Esophagus (tissue), 2 donors: ENCODE data around the gene MAP2K5. TPM values are rescaled to one million over a fixed set of nuclear protein-coding genes. Genes with fewer than 3 reads are reported as not detected.

Experiments
- H3K27ac ChIP-seq, 2 donors: one replicate each; pipeline ENCODE4 v1.5.1; 2013; ENCODE audit warnings: low read depth in 2 of 2, mild to moderate bottlenecking in 2 of 2, inconsistent platforms in 1 of 2, low read length in 1 of 2, moderate library complexity in 1 of 2
- H3K27me3 ChIP-seq, 2 donors: one replicate each; pipeline ENCODE4 v1.6.1; 2013; ENCODE audit warnings: low read length in 2 of 2, control low read depth in 1 of 2, mild to moderate bottlenecking in 1 of 2; ENCODE audit not compliant: insufficient read depth in 2 of 2, control insufficient read depth in 1 of 2
- H3K36me3 ChIP-seq, 2 donors: one replicate each; pipeline ENCODE4 v1.6.1; 2013; ENCODE audit warnings: low read length in 1 of 2; ENCODE audit not compliant: control insufficient read depth in 2 of 2, insufficient read depth in 2 of 2
- H3K4me1 ChIP-seq, 2 donors: one replicate each; pipeline ENCODE4 v1.6.1; 2013; ENCODE audit warnings: low read length in 1 of 2; ENCODE audit not compliant: control insufficient read depth in 2 of 2, insufficient read depth in 2 of 2
- H3K4me3 ChIP-seq, 2 donors: one replicate each; pipeline ENCODE4 v1.5.1; 2013; ENCODE audit warnings: low read length in 2 of 2, mild to moderate bottlenecking in 2 of 2, low read depth in 1 of 2, moderate library complexity in 1 of 2
- H3K9me3 ChIP-seq, 2 donors: one replicate each; pipeline ENCODE4 v1.6.1; 2013; ENCODE audit warnings: mild to moderate bottlenecking in 2 of 2, low read depth in 1 of 2, low read length in 1 of 2, moderate library complexity in 1 of 2; ENCODE audit not compliant: control insufficient read depth in 2 of 2, insufficient read depth in 1 of 2
- WGBS, 2 donors: extraction: QIAGEN DNeasy Blood & Tissue Kit; methylation state at CpG; one replicate each; pipeline ENCODE4 v1.1.7; 2013; 5-methylcytosine and 5-hydroxymethylcytosine counted together
- polyA plus RNA-seq, 2 donors: library from polyadenylated mRNA; stranded (reverse); fragments of 200-250 nt; gene quantifications; one replicate each; pipeline ENCODE4 v1.2.3, GENCODE V29; 2013
- donor health status: healthy with polysubstance abuse.
- donor health status: Bipolar disorder and iron deficiency.

The MAP2K5 gene
- polyA plus RNA-seq, 2 donors, result 3.2 to 5.0 TPM

GRCh38 chr15:67784090-67784781 is 241.7 kb downstream of the MAP2K5 start:
- H3K36me3 ChIP-seq, result peaks cover 0 to 4% of the 10 kb centered on the region in 2 donors
- WGBS, 2 donors, result 69 to 73% methylated on average over 4 of the region's 4 CpGs

GRCh38 chr15:67784856-67785430 is 242.4 kb downstream of the MAP2K5 start:
- Histone ChIP-seq H3K27ac (no peak overlapping the region), H3K4me1 (no peaks in the 10 kb centered on the region), H3K4me3 (no peak overlapping the region), H3K9me3 (no peaks in the 10 kb centered on the region), H3K36me3 (peaks cover 0 to 4% of the 10 kb centered on the region in 2 donors), H3K27me3 (no peaks in the 10 kb centered on the region)
- WGBS, 2 donors, result 84 to 87% methylated on average over 12 of the region's 12 CpGs

More at GRCh38 chr15:67784090-67784781, 241.7 kb downstream of the MAP2K5 start:
- Histone ChIP-seq H3K4me3 (no peak overlapping the region), H3K27ac (no peak overlapping the region), H3K27me3 (no peaks in the 10 kb centered on the region), H3K9me3 (no peaks in the 10 kb centered on the region), H3K4me1 (no peaks in the 10 kb centered on the region)

- Histone ChIP-seq H3K27ac (no peak overlapping the region), H3K4me1 (no peaks in the 10 kb centered on the region), H3K27me3 (no peaks in the 10 kb centered on the region), H3K9me3 (no peaks in the 10 kb centered on the region), H3K4me3 (no peak overlapping the region), H3K36me3 (peaks cover 0 to 4% of the 10 kb centered on the region in 2 donors)
- 82 to 83% methylated on average over 5 of the region's 5 CpGs for WGBS, 2 donors
Measured at GRCh38 chr15:67785431-67785830, 242.9 kb downstream of the MAP2K5 start.

GRCh38 chr15:67786646-67787045 is 244.1 kb downstream of the MAP2K5 start:
- Histone ChIP-seq H3K27me3 (no peaks in the 10 kb centered on the region), H3K36me3 (peaks cover 0 to 4% of the 10 kb centered on the region in 2 donors), H3K4me3 (no peak overlapping the region), H3K27ac (no peak overlapping the region), H3K4me1 (no peaks in the 10 kb centered on the region), H3K9me3 (no peaks in the 10 kb centered on the region)
- 98 to 100% methylated on average over 4 of the region's 4 CpGs for WGBS, 2 donors

- Histone ChIP-seq H3K4me3 (no peak overlapping the region), H3K27ac (no peak overlapping the region), H3K36me3 (no peaks in the 10 kb centered on the region), H3K4me1 (no peaks in the 10 kb centered on the region), H3K27me3 (no peaks in the 10 kb centered on the region), H3K9me3 (no peaks in the 10 kb centered on the region)
Measured at GRCh38 chr15:67788986-67789385, 246.5 kb downstream of the MAP2K5 start.

- 91 to 94% methylated on average over 3 of the region's 3 CpGs for WGBS, 2 donors
- Histone ChIP-seq H3K4me3 (no peak overlapping the region), H3K9me3 (no peaks in the 10 kb centered on the region), H3K4me1 (no peaks in the 10 kb centered on the region), H3K36me3 (no peaks in the 10 kb centered on the region), H3K27ac (no peak overlapping the region), H3K27me3 (no peaks in the 10 kb centered on the region)
Measured at GRCh38 chr15:67790610-67791319, 248.3 kb downstream of the MAP2K5 start.

GRCh38 chr15:67792250-67792942 is 249.9 kb downstream of the MAP2K5 start:
- no peaks in the 10 kb centered on the region for H3K27me3 ChIP-seq
- H3K4me1 ChIP-seq, result no peaks in the 10 kb centered on the region
- no peak overlapping the region for H3K4me3 ChIP-seq
- no peaks in the 10 kb centered on the region for H3K36me3 ChIP-seq
- WGBS, 2 donors, result 72 to 82% methylated on average over 8 of the region's 8 CpGs
- H3K9me3 ChIP-seq, result no peaks in the 10 kb centered on the region
- no peak overlapping the region for H3K27ac ChIP-seq

- Histone ChIP-seq H3K4me3 (no peak overlapping the region), H3K9me3 (no peaks in the 10 kb centered on the region), H3K27me3 (no peaks in the 10 kb centered on the region)
Measured at GRCh38 chr15:67794832-67795574, 252.5 kb downstream of the MAP2K5 start.

More at GRCh38 chr15:67794832-67795574, 252.5 kb downstream of the MAP2K5 start:
- 91 to 94% methylated on average over 4 of the region's 4 CpGs for WGBS, 2 donors
- Histone ChIP-seq H3K4me1 (no peaks in the 10 kb centered on the region), H3K36me3 (no peaks in the 10 kb centered on the region), H3K27ac (no peak overlapping the region)
